HepG2 (cell line): ENCODE results near the gene SLC25A44. TPM values are rescaled to one million over a fixed set of nuclear protein-coding genes. Genes with fewer than 3 reads are reported as not detected.

Source experiments
- CBFB ChIP-seq: sonication (generic); formaldehyde crosslinking; IDR thresholded peaks from 2 replicates; pipeline ENCODE4 v1.4.0; 2020; ENCODE audit warnings: missing genetic modification reagents
- FOXO1 ChIP-seq: sonication (generic); formaldehyde crosslinking; IDR thresholded peaks from 2 replicates; pipeline ENCODE4 v1.4.0; 2020; ENCODE audit warnings: missing genetic modification reagents
- ZNF101 ChIP-seq: sonication (generic); formaldehyde crosslinking; IDR thresholded peaks from 2 replicates; pipeline ENCODE4 v1.4.0; 2020; ENCODE audit warnings: mild to moderate bottlenecking, low read depth, missing genetic modification reagents, borderline replicate concordance
- ZNF138 ChIP-seq: sonication (generic); formaldehyde crosslinking; IDR thresholded peaks from 2 replicates; pipeline ENCODE4 v1.5.0; 2020; ENCODE audit warnings: mild to moderate bottlenecking, low read depth, missing genetic modification reagents
- ZNF230 ChIP-seq: sonication (generic); formaldehyde crosslinking; IDR thresholded peaks from 2 replicates; pipeline ENCODE4 v1.4.0; 2020; ENCODE audit warnings: mild to moderate bottlenecking, missing genetic modification reagents
- ZNF407 ChIP-seq: sonication (generic); formaldehyde crosslinking; IDR thresholded peaks from one replicate; pipeline ENCODE4 v1.5.1; 2020; ENCODE audit warnings: mild to moderate bottlenecking, missing genetic modification reagents; ENCODE audit errors: not compliant biosample characterization
- ZNF547 ChIP-seq: sonication (generic); formaldehyde crosslinking; IDR thresholded peaks from 2 replicates; pipeline ENCODE4 v1.5.1; 2020; ENCODE audit warnings: mild to moderate bottlenecking, missing genetic modification reagents
- ZNF564 ChIP-seq: sonication (generic); formaldehyde crosslinking; IDR thresholded peaks from 2 replicates; pipeline ENCODE4 v1.8.1; 2023; ENCODE audit warnings: mild to moderate bottlenecking, missing genetic modification reagents
- ZNF850 ChIP-seq: sonication (generic); formaldehyde crosslinking; conservative IDR thresholded peaks from 2 replicates; pipeline ENCODE4 v1.9.0; 2021; ENCODE audit warnings: mild to moderate bottlenecking, missing genetic modification reagents
- ZSCAN12 ChIP-seq: sonication (generic); formaldehyde crosslinking; IDR thresholded peaks from 2 replicates; pipeline ENCODE4 v1.9.0; 2021; ENCODE audit warnings: mild to moderate bottlenecking, missing genetic modification reagents
- ZSCAN20 ChIP-seq: sonication (generic); formaldehyde crosslinking; IDR thresholded peaks from 2 replicates; pipeline ENCODE4 v1.4.0; 2020; ENCODE audit warnings: missing genetic modification reagents, mild to moderate bottlenecking, borderline replicate concordance
- polyA plus RNA-seq, 8 experiments: library from polyadenylated mRNA; depleted of rRNA in 3 of 8; stranded (reverse) in 7 of 8; unstranded in 1 of 8; fragments of >200 nt; fragmentation: Illumina TruSeq in 4 of 8; extraction: Trizol in 4 of 8; gene quantifications; 2 replicates each; pipeline versions ENCODE4 v1.2.1 to v1.2.3, GENCODE V29; 2011 to 2016; ENCODE audit warnings: low read depth in 4 of 8, missing spikeins in 1 of 8, mixed read lengths in 1 of 8; ENCODE audit not compliant: insufficient read depth in 1 of 8
- total RNA-seq, 5 experiments: library from RNA; depleted of rRNA; stranded (reverse); fragments of >200 nt; fragmentation: Illumina TruSeq; extraction: Trizol; gene quantifications; 2 replicates each; pipeline ENCODE4 v1.2.3, GENCODE V29; 2016; ENCODE audit warnings: low read depth in 1 of 5
- TF ChIP-seq, protein P1 (sequence below): sonication (generic); formaldehyde crosslinking; IDR thresholded peaks from 2 replicates; pipeline ENCODE4 v1.5.1; 2020; ENCODE audit warnings: missing genetic modification reagents, mild to moderate bottlenecking, borderline replicate concordance
- TF ChIP-seq, protein P2 (sequence below): fragments of 450-650 bp; IDR thresholded peaks from 2 replicates; pipeline ENCODE4 v1.6.1; 2017
- TF ChIP-seq, protein P3 (sequence below): sonication (generic); formaldehyde crosslinking; conservative IDR thresholded peaks from 2 replicates; pipeline ENCODE4 v1.4.0; 2020; ENCODE audit warnings: missing genetic modification reagents

Gene SLC25A44
- total and polyA plus RNA-seq, 2 of the 13 experiments (the other 11 are each of a cell fraction or from before 2014, with no cell fraction given), result 10.7 to 13.4 TPM

DNA sequence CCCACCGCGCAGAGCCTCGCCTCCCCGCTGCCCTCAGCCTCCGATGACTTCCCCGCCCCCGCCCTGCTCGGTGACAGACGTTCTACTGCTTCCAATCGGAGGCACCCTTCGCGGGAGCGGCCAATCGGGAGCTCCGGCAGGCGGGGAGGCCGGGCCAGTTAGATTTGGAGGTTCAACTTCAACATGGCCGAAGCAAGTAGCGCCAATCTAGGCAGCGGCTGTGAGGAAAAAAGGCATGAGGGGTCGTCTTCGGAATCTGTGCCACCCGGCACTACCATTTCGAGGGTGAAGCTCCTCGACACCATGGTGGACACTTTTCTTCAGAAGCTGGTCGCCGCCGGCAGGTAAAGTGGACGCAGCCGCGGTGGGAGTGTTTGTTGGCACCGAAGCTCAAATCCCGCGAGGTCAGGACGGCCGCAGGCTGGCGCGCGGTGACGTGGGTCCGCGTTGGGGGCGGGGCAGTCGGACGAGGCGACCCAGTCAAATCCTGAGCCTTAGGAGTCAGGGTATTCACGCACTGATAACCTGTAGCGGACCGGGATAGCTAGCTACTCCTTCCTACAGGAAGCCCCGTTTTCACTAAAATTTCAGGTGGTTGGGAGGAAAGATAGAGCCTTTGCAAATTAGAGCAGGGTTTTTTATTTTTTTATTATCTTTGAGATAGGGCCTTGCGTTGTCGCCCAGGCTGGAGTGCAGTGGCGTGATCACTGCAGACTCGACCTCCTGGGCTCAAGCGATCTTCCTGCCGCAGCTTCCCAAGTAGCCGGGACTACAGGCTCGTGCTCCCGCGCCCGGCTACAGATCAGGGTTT lies 19.1 kb downstream of the SLC25A44 start, which contains the start of gene PMF1 (continued):
- TF ChIP-seq, protein P1, sequence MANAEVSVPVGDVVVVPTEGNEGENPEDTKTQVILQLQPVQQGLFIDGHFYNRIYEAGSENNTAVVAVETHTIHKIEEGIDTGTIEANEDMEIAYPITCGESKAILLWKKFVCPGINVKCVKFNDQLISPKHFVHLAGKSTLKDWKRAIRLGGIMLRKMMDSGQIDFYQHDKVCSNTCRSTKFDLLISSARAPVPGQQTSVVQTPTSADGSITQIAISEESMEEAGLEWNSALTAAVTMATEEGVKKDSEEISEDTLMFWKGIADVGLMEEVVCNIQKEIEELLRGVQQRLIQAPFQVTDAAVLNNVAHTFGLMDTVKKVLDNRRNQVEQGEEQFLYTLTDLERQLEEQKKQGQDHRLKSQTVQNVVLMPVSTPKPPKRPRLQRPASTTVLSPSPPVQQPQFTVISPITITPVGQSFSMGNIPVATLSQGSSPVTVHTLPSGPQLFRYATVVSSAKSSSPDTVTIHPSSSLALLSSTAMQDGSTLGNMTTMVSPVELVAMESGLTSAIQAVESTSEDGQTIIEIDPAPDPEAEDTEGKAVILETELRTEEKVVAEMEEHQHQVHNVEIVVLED (CRISPR knock-in tag), result peak; percentile 95
- TF ChIP-seq CBFB (CRISPR knock-in tag) (0 out of 2 replicates have a peak, but pooled peaks have one; percentile 20), ZNF101 (CRISPR knock-in tag) (0 out of 2 replicates have a peak, but pooled peaks have one; percentile 43), ZSCAN20 (CRISPR knock-in tag) (no peak), ZNF564 (CRISPR knock-in tag) (no peak; the same call in 1 of the 2 replicates), ZNF138 (CRISPR knock-in tag) (no peak), ZNF407 (CRISPR knock-in tag) (no peak), ZNF230 (0 out of 2 replicates have a peak, but pooled peaks have one; percentile 77), ZNF850 (CRISPR knock-in tag) (no peak), FOXO1 (no peak; the same call in 1 of the 2 replicates), ZSCAN12 (CRISPR knock-in tag) (no peak), ZNF547 (CRISPR knock-in tag) (peak; percentile 82)
- TF ChIP-seq, protein P2, sequence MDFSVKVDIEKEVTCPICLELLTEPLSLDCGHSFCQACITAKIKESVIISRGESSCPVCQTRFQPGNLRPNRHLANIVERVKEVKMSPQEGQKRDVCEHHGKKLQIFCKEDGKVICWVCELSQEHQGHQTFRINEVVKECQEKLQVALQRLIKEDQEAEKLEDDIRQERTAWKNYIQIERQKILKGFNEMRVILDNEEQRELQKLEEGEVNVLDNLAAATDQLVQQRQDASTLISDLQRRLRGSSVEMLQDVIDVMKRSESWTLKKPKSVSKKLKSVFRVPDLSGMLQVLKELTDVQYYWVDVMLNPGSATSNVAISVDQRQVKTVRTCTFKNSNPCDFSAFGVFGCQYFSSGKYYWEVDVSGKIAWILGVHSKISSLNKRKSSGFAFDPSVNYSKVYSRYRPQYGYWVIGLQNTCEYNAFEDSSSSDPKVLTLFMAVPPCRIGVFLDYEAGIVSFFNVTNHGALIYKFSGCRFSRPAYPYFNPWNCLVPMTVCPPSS, result no peak
- TF ChIP-seq, protein P3, sequence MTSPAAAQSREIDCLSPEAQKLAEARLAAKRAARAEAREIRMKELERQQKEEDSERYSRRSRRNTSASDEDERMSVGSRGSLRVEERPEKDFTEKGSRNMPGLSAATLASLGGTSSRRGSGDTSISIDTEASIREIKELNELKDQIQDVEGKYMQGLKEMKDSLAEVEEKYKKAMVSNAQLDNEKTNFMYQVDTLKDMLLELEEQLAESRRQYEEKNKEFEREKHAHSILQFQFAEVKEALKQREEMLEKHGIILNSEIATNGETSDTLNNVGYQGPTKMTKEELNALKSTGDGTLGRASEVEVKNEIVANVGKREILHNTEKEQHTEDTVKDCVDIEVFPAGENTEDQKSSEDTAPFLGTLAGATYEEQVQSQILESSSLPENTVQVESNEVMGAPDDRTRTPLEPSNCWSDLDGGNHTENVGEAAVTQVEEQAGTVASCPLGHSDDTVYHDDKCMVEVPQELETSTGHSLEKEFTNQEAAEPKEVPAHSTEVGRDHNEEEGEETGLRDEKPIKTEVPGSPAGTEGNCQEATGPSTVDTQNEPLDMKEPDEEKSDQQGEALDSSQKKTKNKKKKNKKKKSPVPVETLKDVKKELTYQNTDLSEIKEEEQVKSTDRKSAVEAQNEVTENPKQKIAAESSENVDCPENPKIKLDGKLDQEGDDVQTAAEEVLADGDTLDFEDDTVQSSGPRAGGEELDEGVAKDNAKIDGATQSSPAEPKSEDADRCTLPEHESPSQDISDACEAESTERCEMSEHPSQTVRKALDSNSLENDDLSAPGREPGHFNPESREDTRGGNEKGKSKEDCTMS (CRISPR knock-in tag), result no peak
